ENCODE results near the gene STUB1.
A peak's percentile ranks its signal among the peaks of the same experiment; 100 is the strongest.

STUB1 gene
- long read RNA-seq, transcript STUB1-201 (7 exons, 1,472 nt) = major isoform, 8 of 10 reads
- long read RNA-seq, partial matches to known transcripts = 0 of 10 reads
- long read RNA-seq, other reads (novel, unspliced or antisense) = 2 of 10 reads

DNA sequence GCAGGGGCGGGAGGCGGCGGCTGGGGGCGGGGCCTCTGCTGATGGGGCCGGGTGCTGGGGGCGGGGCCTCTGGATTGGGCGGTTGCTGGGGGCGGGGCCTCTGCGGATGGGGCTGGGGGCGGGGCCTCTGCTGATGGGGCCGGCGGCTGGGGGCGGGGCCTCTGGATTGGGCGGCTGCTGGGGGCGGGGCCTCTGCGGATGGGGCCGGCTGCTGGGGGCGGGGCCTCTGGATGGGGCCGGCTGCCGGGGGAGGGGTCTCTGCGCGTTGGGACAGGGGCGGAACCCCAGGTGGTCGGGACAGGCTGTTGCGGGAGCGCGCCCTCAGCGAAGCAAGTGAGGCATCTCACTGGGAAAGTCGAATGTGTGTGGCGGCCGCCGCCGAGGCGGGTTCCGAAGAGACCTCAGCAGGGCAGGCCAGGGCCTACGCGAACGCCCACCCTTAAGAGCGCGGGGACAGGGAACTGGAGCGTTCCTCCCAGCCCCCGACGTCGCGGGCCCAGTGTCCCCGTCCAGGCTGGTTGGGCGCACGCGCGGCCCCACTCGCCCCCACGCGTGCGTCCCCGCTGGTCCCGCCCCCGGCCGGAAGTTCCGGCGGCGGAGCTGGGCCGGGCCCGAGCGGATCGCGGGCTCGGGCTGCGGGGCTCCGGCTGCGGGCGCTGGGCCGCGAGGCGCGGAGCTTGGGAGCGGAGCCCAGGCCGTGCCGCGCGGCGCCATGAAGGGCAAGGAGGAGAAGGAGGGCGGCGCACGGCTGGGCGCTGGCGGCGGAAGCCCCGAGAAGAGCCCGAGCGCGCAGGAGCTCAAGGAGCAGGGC, at the start of gene STUB1:
Gene STUB1 (plus strand): TSS at position 597 of the 811 bp plus-strand sequence. CDS start 116 bp downstream, at position 713.
- no peak for TF ChIP-seq SPI1 (IDR thresholded peaks at IDR 0.05; ENCODE audit: borderline replicate concordance, low read depth)
- TF ChIP-seq, protein P1, sequence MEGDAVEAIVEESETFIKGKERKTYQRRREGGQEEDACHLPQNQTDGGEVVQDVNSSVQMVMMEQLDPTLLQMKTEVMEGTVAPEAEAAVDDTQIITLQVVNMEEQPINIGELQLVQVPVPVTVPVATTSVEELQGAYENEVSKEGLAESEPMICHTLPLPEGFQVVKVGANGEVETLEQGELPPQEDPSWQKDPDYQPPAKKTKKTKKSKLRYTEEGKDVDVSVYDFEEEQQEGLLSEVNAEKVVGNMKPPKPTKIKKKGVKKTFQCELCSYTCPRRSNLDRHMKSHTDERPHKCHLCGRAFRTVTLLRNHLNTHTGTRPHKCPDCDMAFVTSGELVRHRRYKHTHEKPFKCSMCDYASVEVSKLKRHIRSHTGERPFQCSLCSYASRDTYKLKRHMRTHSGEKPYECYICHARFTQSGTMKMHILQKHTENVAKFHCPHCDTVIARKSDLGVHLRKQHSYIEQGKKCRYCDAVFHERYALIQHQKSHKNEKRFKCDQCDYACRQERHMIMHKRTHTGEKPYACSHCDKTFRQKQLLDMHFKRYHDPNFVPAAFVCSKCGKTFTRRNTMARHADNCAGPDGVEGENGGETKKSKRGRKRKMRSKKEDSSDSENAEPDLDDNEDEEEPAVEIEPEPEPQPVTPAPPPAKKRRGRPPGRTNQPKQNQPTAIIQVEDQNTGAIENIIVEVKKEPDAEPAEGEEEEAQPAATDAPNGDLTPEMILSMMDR (IDR thresholded peaks at IDR 0.05; ENCODE audit: insufficient read depth, low read length) = no peak
- TF ChIP-seq POLR2AphosphoS5 (IDR thresholded peaks at IDR 0.05; ENCODE audit: low read depth) = peak; percentile 34
- TF ChIP-seq GABPA (IDR thresholded peaks at IDR 0.05; ENCODE audit: low read depth) = peak; percentile 76
- TF ChIP-seq, protein P2, sequence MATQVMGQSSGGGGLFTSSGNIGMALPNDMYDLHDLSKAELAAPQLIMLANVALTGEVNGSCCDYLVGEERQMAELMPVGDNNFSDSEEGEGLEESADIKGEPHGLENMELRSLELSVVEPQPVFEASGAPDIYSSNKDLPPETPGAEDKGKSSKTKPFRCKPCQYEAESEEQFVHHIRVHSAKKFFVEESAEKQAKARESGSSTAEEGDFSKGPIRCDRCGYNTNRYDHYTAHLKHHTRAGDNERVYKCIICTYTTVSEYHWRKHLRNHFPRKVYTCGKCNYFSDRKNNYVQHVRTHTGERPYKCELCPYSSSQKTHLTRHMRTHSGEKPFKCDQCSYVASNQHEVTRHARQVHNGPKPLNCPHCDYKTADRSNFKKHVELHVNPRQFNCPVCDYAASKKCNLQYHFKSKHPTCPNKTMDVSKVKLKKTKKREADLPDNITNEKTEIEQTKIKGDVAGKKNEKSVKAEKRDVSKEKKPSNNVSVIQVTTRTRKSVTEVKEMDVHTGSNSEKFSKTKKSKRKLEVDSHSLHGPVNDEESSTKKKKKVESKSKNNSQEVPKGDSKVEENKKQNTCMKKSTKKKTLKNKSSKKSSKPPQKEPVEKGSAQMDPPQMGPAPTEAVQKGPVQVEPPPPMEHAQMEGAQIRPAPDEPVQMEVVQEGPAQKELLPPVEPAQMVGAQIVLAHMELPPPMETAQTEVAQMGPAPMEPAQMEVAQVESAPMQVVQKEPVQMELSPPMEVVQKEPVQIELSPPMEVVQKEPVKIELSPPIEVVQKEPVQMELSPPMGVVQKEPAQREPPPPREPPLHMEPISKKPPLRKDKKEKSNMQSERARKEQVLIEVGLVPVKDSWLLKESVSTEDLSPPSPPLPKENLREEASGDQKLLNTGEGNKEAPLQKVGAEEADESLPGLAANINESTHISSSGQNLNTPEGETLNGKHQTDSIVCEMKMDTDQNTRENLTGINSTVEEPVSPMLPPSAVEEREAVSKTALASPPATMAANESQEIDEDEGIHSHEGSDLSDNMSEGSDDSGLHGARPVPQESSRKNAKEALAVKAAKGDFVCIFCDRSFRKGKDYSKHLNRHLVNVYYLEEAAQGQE (IDR thresholded peaks at IDR 0.05; ENCODE audit: insufficient replicate concordance, low read depth) = no peak
- H3K27ac ChIP-seq (replicated peaks) = peak within 1 kb of the TSS; percentile 86
- no peaks in the 10 kb centered on the region for H3K27me3 ChIP-seq (ENCODE audit: insufficient read depth, poor library complexity, severe bottlenecking)
- H3K4me3 ChIP-seq (replicated peaks; ENCODE audit: insufficient read depth, low read length) = peak within 1 kb of the TSS; percentile 62
- peak; percentile 84 to 85 for DNase-seq (ENCODE audit: low read depth in 1 of 2, low spot score in 1 of 2)

DNA sequence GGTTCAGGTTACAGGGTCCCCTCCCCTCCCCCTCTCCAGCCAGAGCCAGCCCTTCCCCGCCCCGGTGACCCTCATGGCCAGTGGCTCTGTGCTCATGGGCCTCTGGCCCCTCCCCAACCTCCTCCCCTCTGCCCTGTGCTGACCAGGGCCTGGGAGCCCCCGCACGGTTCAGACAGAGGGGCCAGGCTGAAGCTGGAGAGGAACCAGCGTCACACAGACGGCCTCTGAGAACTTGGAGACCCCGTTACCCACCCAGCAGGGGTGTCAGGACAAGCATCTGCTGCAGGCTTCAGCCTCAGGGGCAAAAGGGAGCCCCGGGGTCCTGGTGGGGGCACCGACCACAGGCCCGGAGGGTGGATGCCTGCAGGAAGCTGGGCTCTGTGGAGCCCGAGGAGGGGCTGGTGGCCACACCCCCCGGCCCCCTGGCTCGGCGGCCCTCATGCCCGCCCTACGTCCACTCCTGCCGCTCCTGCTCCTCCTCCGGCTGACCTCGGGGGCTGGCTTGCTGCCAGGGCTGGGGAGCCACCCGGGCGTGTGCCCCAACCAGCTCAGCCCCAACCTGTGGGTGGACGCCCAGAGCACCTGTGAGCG, 49.3 kb upstream of the STUB1 start, which contains the start of gene WFIKKN1:
Gene WFIKKN1 (plus strand): TSS at position 171 of the 591 bp plus-strand sequence. CDS start 269 bp downstream, at position 440.
- Histone ChIP-seq H3K27me3 (ENCODE audit: insufficient read depth, poor library complexity, severe bottlenecking) (no peaks in the 10 kb centered on the region), H3K4me3 (replicated peaks; ENCODE audit: insufficient read depth, low read length) (no peak within 1 kb of the TSS), H3K27ac (replicated peaks) (no peak within 1 kb of the TSS)
- TF ChIP-seq, protein P2 (IDR thresholded peaks at IDR 0.05; ENCODE audit: insufficient replicate concordance, low read depth) = no peak
- no peak for TF ChIP-seq GABPA (IDR thresholded peaks at IDR 0.05; ENCODE audit: low read depth)
- TF ChIP-seq, protein P1 (IDR thresholded peaks at IDR 0.05; ENCODE audit: insufficient read depth, low read length) = no peak
- DNase-seq (ENCODE audit: low read depth in 1 of 2, low spot score in 1 of 2) = no peak

DNA sequence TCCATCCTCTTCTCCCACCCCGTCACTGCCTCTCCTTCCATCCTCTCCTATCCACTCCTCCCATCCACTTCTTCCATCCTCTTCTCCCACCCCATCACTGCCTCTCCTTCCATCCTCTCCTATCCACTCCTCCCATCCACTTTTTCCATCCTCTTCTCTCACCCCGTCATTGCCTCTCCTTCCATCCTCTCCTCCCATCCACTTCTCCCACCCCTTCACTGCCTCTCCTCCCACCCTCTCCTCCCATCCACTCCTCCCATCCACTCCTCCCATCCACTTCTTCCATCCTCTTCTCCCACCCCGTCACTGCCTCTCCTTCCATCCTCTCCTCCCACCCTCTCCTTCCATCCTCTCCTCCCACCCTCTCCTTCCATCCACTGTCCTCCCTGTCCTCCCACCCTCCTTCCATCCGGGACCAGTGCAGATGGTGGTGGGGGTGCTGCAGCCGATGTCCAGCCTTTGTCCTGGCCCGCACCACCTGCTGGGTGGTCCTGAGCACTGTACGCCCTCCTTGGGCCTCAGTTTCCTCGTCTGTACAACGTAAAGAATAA, 48.3 kb upstream of the STUB1 start:
- no peaks in the 10 kb centered on the region for H3K27me3 ChIP-seq (ENCODE audit: insufficient read depth, poor library complexity, severe bottlenecking)
- H3K27ac ChIP-seq (replicated peaks) = no peak overlapping the region
- no peak overlapping the region for H3K4me3 ChIP-seq (replicated peaks; ENCODE audit: insufficient read depth, low read length)
- no peak for DNase-seq (ENCODE audit: low read depth in 1 of 2, low spot score in 1 of 2)
- TF ChIP-seq POLR2AphosphoS5 (IDR thresholded peaks at IDR 0.05; ENCODE audit: low read depth) = no peak
- TF ChIP-seq GABPA (IDR thresholded peaks at IDR 0.05; ENCODE audit: low read depth) = no peak
- TF ChIP-seq, protein P2 (IDR thresholded peaks at IDR 0.05; ENCODE audit: insufficient replicate concordance, low read depth) = no peak
- TF ChIP-seq, protein P1 (IDR thresholded peaks at IDR 0.05; ENCODE audit: insufficient read depth, low read length) = no peak
- no peak for TF ChIP-seq SPI1 (IDR thresholded peaks at IDR 0.05; ENCODE audit: borderline replicate concordance, low read depth)
